Measurements from ENCODE around the gene BRD1. TPM values are rescaled to one million over a fixed set of nuclear protein-coding genes. Genes with fewer than 3 reads are reported as not detected.
"Not testable (repeated sequence)": the region's sequence is repeated elsewhere in the genome, so short reads cannot be mapped to it uniquely, and the experiment has no call there.

The BRD1 gene
- total RNA-seq, 8 experiments from 2014 or later: 19.1 to 44.4 (median 27.5) TPM

DNA sequence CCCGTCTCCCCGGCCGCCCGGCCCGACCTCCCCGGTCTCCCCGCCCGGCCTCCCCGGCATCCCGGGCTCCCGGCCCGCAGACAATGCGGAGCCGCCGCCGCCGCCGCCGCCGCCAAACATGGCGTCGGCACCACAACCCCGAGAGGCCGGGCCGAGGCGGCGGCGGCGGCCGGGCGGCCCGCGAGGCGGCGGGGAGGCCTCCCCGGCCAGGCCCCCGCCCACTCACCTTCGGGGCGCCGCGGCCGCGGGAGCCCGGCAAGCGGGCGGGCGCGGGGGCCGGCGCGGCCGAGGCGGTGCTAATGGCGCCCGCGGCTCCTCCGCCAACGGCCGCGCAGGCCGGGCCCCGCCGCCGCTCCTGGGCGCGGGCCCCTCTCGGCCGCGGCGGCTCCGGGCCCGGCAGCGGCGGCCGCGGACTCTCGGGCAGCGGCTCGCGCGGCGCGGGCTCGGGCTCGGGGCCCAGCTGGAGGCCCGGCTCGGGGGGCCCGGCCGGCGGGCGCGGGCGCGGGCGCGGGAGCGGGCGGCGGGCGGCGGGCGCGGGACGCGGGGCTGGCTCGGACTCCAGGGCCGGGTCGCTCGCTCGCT lies 311 bp downstream of the BRD1 start:
- in situ Hi-C loops (cut with MboI; ENCODE audit: low pct_unique_long_range_greater_than_20kb in 2 of 9, low sequenced_read_pairs in 9 of 9, unreplicated experiment in 9 of 9): no loop called here
- peak; percentile 19 to 53 (median 28) for ATAC-seq (replicated peaks in 6 of 8)
- Histone ChIP-seq H3K4me1 (replicated peaks in 1 of 2) (peaks cover 21 to 24% of the 10 kb centered on the region in 2 donors), H3K4me3 (peak overlapping the region; percentile 66 to 96 (median 83)), H3K27ac (peak overlapping the region; percentile 93 to 94)
- WGBS, 10 experiments: 0% methylated on average over 2 of the region's 110 CpGs; no CpG with 5 or more reads in 9 of the 10 experiments

DNA sequence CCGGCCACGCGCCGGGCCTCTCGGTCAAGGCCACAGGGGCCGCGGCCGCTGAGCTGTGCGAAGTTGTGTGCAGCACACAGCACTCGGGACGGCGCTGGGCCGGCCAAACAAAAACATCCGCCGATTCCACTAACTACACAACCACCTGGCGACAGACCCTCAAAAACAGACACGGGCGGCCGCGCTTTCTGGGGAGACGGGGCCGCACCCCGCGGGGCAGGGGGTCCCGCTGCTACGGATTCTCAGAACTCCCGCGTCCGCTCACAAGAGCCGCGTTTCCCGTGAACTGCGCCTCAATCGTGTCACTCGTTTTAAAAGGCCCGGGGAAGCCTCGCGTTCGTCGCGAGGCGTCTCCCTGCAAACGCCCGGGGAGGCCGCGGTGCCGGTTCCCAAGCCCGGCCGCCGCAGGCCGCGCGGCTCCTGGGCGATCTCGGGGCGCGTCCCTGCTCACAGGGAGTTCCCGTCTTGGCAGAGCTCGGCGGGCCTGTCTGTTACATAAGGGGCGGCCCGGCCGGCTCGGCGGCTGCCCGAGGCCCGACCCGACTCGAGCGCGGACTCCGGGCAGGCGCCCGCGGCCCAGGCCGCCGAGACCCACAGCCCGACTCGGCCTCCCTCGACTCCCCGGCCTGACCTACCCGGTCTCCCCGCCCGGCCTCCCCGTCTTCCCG lies 936 bp downstream of the BRD1 start:
- in situ Hi-C loops (cut with MboI; ENCODE audit: low pct_unique_long_range_greater_than_20kb in 2 of 9, low sequenced_read_pairs in 9 of 9, unreplicated experiment in 9 of 9): no loop called here
- Histone ChIP-seq H3K27ac (peak overlapping the region; percentile 93 to 94), H3K4me1 (replicated peaks in 1 of 2) (peaks cover 21 to 24% of the 10 kb centered on the region in 2 donors), H3K4me3 (peak overlapping the region; percentile 66 to 96 (median 83))
- WGBS, 10 experiments: 0 to 1% (median 0%) methylated on average over 1 to 17 of the region's 86 CpGs; no CpG with 5 or more reads in 7 of the 10 experiments
- peak; percentile 32 to 71 (median 42) for ATAC-seq (replicated peaks in 6 of 8)

DNA sequence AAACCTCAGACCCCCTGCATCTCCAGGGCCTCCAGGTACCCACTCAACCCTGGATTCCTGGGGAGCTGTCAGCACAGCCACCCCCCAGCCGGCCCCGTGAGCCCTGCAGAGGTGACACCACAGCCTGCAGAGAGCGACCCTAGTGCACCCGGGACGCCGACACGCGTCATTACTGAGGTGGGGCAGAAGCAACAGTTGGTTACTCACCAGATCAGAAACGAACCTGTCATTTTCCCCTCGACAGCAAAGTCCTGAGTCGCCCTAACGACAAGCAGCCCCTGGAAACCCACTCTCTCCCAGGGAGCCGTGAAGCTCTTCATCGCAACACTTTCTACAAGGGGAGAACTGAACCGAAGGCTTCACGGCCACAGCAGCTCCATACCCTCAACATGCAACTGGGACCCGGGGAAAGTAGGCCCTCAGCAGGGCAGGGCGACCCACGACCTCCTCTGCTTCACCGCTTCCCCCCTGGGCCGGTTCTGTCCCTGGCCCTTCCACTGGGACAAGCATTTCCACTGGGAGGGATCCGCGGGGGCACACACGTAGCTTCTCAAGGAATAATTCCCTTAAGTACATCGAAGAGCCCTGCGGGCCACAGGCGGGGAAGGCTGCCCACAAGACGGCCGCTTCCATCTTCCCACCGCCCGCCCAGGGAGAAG lies 1.6 kb downstream of the BRD1 start:
- peak overlapping the region; percentile 66 to 96 (median 83) for H3K4me3 ChIP-seq
- H3K4me1 ChIP-seq (replicated peaks in 1 of 2): peaks cover 21 to 24% of the 10 kb centered on the region in 2 donors
- in situ Hi-C loops (cut with MboI; ENCODE audit: low pct_unique_long_range_greater_than_20kb in 2 of 9, low sequenced_read_pairs in 9 of 9, unreplicated experiment in 9 of 9): no loop called here
- 0 to 34% (median 9%) methylated on average over 3 to 13 of the region's 31 CpGs; no CpG with 5 or more reads in 4 of the 10 experiments for WGBS, 10 experiments
- no peak overlapping the region for H3K27ac ChIP-seq
- ATAC-seq (replicated peaks in 6 of 8): peak; percentile 3 to 43 (median 16)

DNA sequence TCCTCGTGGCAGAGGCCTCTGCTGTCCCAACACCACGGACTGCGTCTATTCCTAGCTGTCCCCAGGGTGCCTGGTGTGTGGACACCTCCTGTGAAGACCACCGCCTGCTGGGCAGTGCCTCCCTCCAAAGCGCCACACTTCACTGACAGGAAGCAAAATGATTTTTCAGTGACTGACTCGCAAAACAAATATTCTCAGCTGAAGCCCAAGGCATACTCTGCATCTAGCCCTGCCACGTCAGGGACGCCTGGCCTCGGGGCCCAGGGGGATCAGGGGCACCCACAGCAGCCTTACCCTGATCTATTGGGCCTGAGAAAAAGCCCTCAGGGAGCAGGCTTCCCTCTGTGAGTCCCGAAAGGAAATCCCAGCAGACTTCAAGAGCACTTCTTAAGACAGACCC lies 2.2 kb downstream of the BRD1 start:
- H3K4me3 ChIP-seq: peak overlapping the region; percentile 66 to 96 (median 83)
- 0 to 100% (median 78%) methylated on average over 1 to 4 of the region's 10 CpGs; no CpG with 5 or more reads in 4 of the 10 experiments for WGBS, 10 experiments
- H3K27ac ChIP-seq: no peak overlapping the region
- in situ Hi-C loops (cut with MboI; ENCODE audit: low pct_unique_long_range_greater_than_20kb in 2 of 9, low sequenced_read_pairs in 9 of 9, unreplicated experiment in 9 of 9): no loop called here
- H3K4me1 ChIP-seq (replicated peaks in 1 of 2): peaks cover 21 to 24% of the 10 kb centered on the region in 2 donors
- ATAC-seq (replicated peaks in 6 of 8): peak in 2 of 8 experiments; percentile 2 to 3

DNA sequence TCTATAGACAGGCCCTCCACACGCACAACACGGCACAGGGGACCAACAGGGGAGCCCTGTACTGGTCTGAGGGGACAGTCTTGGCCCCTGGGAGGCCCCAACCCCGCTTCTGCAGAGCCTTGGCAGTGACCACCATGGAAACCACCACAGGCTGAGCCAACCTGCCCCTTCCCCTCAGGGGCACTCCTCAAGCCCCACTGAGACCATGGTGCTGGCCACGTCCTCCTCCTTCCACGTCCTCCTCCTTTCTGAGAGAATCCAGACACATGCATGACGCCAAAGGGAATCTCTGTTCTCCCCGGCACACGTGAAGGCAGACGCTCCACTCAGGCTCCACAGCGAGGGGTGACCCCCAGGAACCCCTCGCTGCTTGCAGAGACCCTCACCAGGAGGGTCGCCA lies 2.7 kb downstream of the BRD1 start:
- in situ Hi-C loops (cut with MboI; ENCODE audit: low pct_unique_long_range_greater_than_20kb in 2 of 9, low sequenced_read_pairs in 9 of 9, unreplicated experiment in 9 of 9): no loop called here
- no peak overlapping the region for H3K27ac ChIP-seq
- H3K4me3 ChIP-seq: peak overlapping the region in 1 of 5 donors; percentile 96
- ATAC-seq (replicated peaks in 6 of 8): no peak
- WGBS, 10 experiments: 80 to 100% (median 90%) methylated on average over 1 to 5 of the region's 12 CpGs; no CpG with 5 or more reads in 5 of the 10 experiments
- H3K4me1 ChIP-seq (replicated peaks in 1 of 2): peaks cover 21 to 24% of the 10 kb centered on the region in 2 donors

DNA sequence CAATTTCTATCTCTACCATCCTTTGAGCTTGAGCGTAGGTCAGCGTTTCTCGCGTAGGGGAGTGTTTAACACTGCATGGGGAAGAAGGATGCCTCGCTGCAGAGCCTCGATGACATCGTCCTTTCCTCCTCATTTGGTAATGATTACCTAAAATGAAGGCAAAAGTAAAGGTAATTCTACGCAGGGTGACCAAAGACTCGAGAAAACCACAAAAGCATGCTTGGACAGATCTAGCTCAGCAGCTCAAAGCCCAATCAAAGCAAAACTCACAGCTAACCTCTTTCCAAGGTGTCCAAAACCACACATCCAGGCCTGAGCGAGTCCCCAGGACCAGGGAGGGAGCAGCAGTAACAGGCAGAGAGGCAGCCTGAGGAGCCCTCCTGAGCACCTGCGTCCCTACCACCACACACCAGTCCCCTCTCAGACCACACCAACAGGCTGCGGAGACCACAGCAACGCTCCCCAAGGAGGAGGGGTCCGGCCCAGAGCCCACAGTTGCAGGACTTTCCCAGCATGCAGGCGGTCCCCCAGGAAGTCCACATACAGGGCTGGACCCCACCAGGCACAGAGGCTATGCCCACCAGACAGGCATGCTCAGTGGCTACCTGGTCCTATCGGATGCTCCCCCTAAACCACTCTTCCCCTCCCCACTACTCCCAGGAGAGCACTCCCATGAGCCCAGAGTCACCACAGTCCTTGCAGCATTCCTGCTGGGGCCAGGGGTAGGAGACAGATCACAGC lies 3.3 kb downstream of the BRD1 start:
- peak in 2 of 8 experiments; percentile 1 to 8 for ATAC-seq (replicated peaks in 6 of 8)
- Histone ChIP-seq H3K4me1 (replicated peaks in 1 of 2) (peaks cover 21 to 24% of the 10 kb centered on the region in 2 donors), H3K4me3 (peak overlapping the region in 1 of 5 donors; percentile 96), H3K27ac (no peak overlapping the region)
- 88 to 100% (median 95%) methylated on average over 1 to 12 of the region's 16 CpGs; no CpG with 5 or more reads in 2 of the 10 experiments for WGBS, 10 experiments
- in situ Hi-C loops (cut with MboI; ENCODE audit: low pct_unique_long_range_greater_than_20kb in 2 of 9, low sequenced_read_pairs in 9 of 9, unreplicated experiment in 9 of 9): no loop called here

DNA sequence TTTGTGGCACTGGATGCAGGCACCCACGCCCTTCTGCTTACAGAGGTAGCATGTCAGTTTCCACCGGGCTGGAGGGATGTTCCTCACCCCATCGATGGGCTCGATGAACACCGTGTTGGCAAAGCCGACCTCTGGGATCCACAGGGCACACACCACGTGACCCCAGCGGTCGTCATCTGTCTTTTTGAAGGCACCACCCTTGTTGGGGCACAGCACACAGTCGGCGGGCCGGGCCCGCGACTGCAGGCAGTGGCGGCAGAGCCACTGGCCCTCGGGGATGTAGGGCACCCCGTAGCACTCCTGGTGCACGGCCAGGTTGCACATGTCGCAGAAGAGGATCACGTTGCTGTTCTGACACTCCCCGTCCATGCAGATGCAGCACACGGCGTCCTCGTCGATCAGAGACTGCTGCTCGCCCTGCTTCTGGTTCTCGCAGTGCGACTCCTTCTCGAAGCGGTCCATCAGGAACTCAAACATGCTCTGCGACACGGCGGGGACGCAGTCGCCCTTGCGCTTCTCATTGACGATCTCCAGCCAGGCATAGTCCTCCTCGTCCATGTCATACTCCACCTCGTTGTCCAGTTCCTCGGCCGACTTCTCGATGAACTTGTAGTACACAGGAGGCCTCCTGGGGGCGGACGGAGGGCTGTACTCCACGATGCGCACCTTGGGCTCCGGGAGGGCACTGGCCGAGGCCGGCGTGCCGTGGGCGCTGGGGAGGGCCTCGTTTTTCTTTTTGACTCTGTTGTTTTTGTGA lies 4.2 kb downstream of the BRD1 start:
- Histone ChIP-seq H3K27ac (no peak overlapping the region), H3K4me3 (no peak overlapping the region), H3K4me1 (replicated peaks in 1 of 2) (peaks cover 21 to 24% of the 10 kb centered on the region in 2 donors)
- ATAC-seq (replicated peaks in 6 of 8): no peak
- 85 to 100% (median 95%) methylated on average over 3 to 19 of the region's 53 CpGs; no CpG with 5 or more reads in 4 of the 10 experiments for WGBS, 10 experiments
- in situ Hi-C loops (cut with MboI; ENCODE audit: low pct_unique_long_range_greater_than_20kb in 2 of 9, low sequenced_read_pairs in 9 of 9, unreplicated experiment in 9 of 9): no loop called here

DNA sequence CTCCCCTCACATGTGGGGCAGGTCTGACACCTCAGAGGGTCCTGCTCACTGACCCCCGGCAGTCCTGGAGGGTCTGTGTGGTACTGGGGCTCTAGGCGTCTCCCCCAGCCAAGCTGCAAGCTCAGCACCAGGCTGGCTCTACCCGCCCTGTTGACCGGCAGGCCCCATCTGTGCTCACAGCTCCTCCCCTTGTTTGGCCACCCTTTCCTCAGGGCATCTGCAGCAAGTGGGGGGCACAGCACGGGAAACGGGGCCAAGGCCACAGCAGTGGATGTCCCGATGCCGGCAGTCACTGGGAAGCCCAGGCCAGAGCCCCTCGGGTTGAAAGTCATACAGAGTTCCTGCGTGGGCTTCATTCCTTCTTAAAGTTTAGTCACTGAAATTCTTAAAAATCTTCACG lies 5.9 kb downstream of the BRD1 start:
- in situ Hi-C loops (cut with MboI; ENCODE audit: low pct_unique_long_range_greater_than_20kb in 2 of 9, low sequenced_read_pairs in 9 of 9, unreplicated experiment in 9 of 9); ATAC-seq (replicated peaks in 6 of 8): not testable (repeated sequence)
- 83 to 100% (median 96%) methylated on average over 1 to 6 of the region's 11 CpGs; no CpG with 5 or more reads in 5 of the 10 experiments for WGBS, 10 experiments

DNA sequence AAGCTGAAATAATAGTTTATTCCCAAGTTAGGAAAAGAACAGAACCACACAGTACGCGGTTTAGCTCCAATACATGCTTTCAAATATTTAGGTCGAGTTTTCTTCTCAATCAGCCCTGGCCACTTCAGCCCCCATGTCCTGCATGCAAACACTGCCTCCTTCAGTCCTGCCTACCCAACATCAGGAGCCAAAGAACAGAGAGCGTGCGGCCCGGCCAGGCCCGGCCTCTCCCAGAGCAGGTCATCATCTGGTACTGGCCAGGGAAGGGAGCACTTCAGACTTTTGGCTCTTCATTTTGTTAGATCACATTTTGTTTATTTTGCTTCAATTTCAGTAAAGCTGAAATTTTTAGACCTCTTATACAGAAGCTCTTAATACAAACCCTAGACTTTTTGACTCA lies 6.7 kb downstream of the BRD1 start:
- peaks cover 18 to 19% of the 10 kb centered on the region in 2 donors for H3K4me1 ChIP-seq (replicated peaks in 1 of 2)
- no peak overlapping the region for H3K4me3 ChIP-seq
- in situ Hi-C loops (cut with MboI; ENCODE audit: low pct_unique_long_range_greater_than_20kb in 2 of 9, low sequenced_read_pairs in 9 of 9, unreplicated experiment in 9 of 9): no loop called here
- 30 to 100% (median 95%) methylated on average over 1 to 6 of the region's 7 CpGs; no CpG with 5 or more reads in 1 of the 10 experiments for WGBS, 10 experiments
- ATAC-seq (replicated peaks in 6 of 8): peak in 2 of 8 experiments; percentile 8 to 36
- H3K27ac ChIP-seq: no peak overlapping the region

More for the DNA sequence above, 5.9 kb downstream of the BRD1 start:
- H3K27ac ChIP-seq, H3K4me3 ChIP-seq: not testable (repeated sequence)
- H3K4me1 ChIP-seq (replicated peaks in 1 of 2): peaks cover 18 to 19% of the 10 kb centered on the region in 2 donors

DNA sequence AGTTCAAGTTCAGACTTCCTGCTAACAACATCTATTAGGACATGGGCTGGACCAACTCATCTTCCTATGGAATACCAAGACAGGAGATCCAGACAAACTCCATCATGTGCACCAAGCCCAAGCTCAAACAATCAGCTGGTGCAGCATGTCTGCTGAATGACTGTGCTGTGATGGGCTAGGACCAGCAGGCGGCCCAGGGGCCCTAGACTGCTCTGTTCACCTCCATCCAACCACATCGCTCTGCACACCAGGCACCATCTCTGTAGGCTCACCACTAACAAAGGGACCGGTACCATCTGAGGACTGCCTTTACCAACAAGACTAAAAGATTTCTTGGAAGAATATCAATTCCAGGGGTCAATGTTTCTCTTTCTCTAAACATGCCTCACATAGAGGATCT lies 10.3 kb downstream of the BRD1 start:
- Histone ChIP-seq H3K27ac (no peak overlapping the region), H3K4me3 (no peak overlapping the region), H3K4me1 (replicated peaks in 1 of 2) (no peaks in the 10 kb centered on the region)
- no peak for ATAC-seq (replicated peaks in 6 of 8)
- in situ Hi-C loops (cut with MboI; ENCODE audit: low pct_unique_long_range_greater_than_20kb in 2 of 9, low sequenced_read_pairs in 9 of 9, unreplicated experiment in 9 of 9): no loop called here
- 94 to 100% (median 100%) methylated on average over 1 to 2 of the region's 3 CpGs; no CpG with 5 or more reads in 6 of the 10 experiments for WGBS, 10 experiments

DNA sequence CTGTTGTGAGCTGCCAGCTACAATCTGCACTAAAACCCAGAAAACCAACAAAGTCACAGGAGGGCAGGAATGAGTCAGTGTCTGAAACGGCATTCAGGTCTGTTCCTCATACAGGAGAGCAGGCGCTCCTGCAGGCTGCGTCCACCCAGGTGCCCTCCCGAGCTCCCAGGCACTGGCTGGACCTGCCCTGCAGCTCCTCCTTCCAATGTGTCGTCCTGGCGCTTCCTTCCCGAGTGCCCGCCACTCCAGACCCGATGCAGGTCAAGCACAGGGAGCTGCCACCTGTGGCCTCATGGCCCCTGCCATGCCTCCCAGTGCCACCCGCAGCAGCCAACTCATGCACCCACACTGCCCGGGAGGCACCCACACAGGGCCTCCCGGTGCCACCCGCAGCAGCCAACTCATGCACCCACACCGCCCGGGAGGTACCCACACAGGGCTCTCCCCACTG lies 12.0 kb downstream of the BRD1 start:
- no peak for ATAC-seq (replicated peaks in 6 of 8)
- WGBS, 10 experiments: 67 to 100% (median 93%) methylated on average over 3 to 11 of the region's 15 CpGs; no CpG with 5 or more reads in 6 of the 10 experiments
- no peak overlapping the region for H3K27ac ChIP-seq

DNA sequence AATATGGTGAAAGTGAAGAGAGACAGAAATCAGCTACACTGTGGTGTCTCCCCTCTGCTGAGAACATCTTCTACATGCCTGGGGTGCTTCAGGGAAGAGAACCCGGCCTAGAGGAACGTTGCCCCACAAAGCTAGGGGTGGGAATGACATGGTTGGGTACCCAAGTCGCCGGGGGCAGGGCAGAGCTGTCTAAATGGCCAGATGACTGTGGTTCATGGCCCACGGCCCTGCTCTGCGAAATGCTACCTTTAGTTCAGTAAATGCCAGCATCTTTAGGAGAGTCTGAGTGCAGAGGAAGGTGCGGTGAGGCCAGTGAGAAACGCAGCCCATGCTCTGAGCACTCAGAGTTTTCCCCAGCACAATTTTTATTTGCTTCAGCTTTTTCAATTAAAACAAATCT lies 12.8 kb downstream of the BRD1 start:
- Histone ChIP-seq H3K27ac (no peak overlapping the region), H3K4me1 (replicated peaks in 1 of 2) (no peaks in the 10 kb centered on the region), H3K4me3 (no peak overlapping the region)
- in situ Hi-C loops (cut with MboI; ENCODE audit: low pct_unique_long_range_greater_than_20kb in 2 of 9, low sequenced_read_pairs in 9 of 9, unreplicated experiment in 9 of 9): no loop called here
- ATAC-seq (replicated peaks in 6 of 8): no peak
- whole genome bisulfite sequencing, 10 experiments: 69 to 100% (median 94%) methylated on average over 1 to 5 of the region's 8 CpGs; no CpG with 5 or more reads in 2 of the 10 experiments

More for the DNA sequence above, 12.0 kb downstream of the BRD1 start:
- in situ Hi-C loops (cut with MboI; ENCODE audit: low pct_unique_long_range_greater_than_20kb in 2 of 9, low sequenced_read_pairs in 9 of 9, unreplicated experiment in 9 of 9): no loop called here
- Histone ChIP-seq H3K4me1 (replicated peaks in 1 of 2) (no peaks in the 10 kb centered on the region), H3K4me3 (no peak overlapping the region)
